ENCODE data around the gene ADTRP.
A peak's percentile ranks its signal among the peaks of the same experiment; 100 is the strongest.

The ADTRP gene

GRCh38 chr6:11722805-11723631, 55.6 kb downstream of the ADTRP start:
- no peak for FAIRE-seq

GRCh38 chr6:11722220-11722619, 56.4 kb downstream of the ADTRP start:
- FAIRE-seq: no peak

- no peak for FAIRE-seq
These were observed 60.1 kb downstream of the ADTRP start for GRCh38 chr6:11718463-11718862.

GRCh38 chr6:11718031-11718430, 60.6 kb downstream of the ADTRP start:
- no peak for FAIRE-seq

GRCh38 chr6:11714798-11715285, 63.8 kb downstream of the ADTRP start:
- no peak for FAIRE-seq

GRCh38 chr6:11714116-11714797, 64.3 kb downstream of the ADTRP start:
- FAIRE-seq: no peak

GRCh38 chr6:11712760-11713159, 65.8 kb downstream of the ADTRP start:
- no peak for FAIRE-seq

- FAIRE-seq: no peak
These were observed 66.5 kb downstream of the ADTRP start for GRCh38 chr6:11711984-11712711.

- no peak for FAIRE-seq
These were observed 67.3 kb downstream of the ADTRP start for GRCh38 chr6:11711003-11711983.

- FAIRE-seq: no peak
These were observed 68.3 kb downstream of the ADTRP start for GRCh38 chr6:11710311-11710761.

- FAIRE-seq: no peak
These were observed 72.4 kb downstream of the ADTRP start for GRCh38 chr6:11706171-11706570.

- no peak for FAIRE-seq
These were observed 73.1 kb downstream of the ADTRP start for GRCh38 chr6:11705483-11705882.

GRCh38 chr6:11705069-11705468, 73.5 kb downstream of the ADTRP start:
- no peak for FAIRE-seq

GRCh38 chr6:11703725-11704124, 74.9 kb downstream of the ADTRP start:
- no peak for FAIRE-seq

GRCh38 chr6:11702500-11703130, 76.0 kb downstream of the ADTRP start:
- FAIRE-seq: no peak

GRCh38 chr6:11702089-11702488, 76.5 kb downstream of the ADTRP start:
- FAIRE-seq: no peak

- FAIRE-seq: no peak
These were observed 77.0 kb downstream of the ADTRP start for GRCh38 chr6:11701573-11701972.

- peak; percentile 64 for FAIRE-seq
These were observed 78.4 kb downstream of the ADTRP start for GRCh38 chr6:11700118-11700718.

- FAIRE-seq: peak; percentile 21
These were observed 79.0 kb downstream of the ADTRP start for GRCh38 chr6:11699576-11699975.

GRCh38 chr6:11692451-11693376, 85.9 kb downstream of the ADTRP start:
- no peak for FAIRE-seq
